NCI-H82 treated with DMSO at 0.1 percent for 48 hours (cell line): Measurements from ENCODE around the gene SUMO3.

ENCODE experiments used
- DNase-seq: peaks from one replicate; lab custom pipeline; 2025; ENCODE audit not compliant: unreplicated experiment; lab: John Stamatoyannopoulos, UW

SUMO3 gene

GRCh38 chr21:44804762-44805161 is 13.1 kb downstream of the SUMO3 start:
- DNase-seq: no peak

GRCh38 chr21:44803651-44804050 is 14.2 kb downstream of the SUMO3 start:
- no peak for DNase-seq

- DNase-seq: no peak
Measured at GRCh38 chr21:44802396-44803153, 15.3 kb downstream of the SUMO3 start.

- peak; percentile 24 for DNase-seq
Measured at GRCh38 chr21:44801468-44802395, 16.1 kb downstream of the SUMO3 start, which contains the start of gene UBE2G2. Gene UBE2G2, minus strand, starts transcription at chr21:44801820. Its CDS starts 72 bp downstream, at chr21:44801748.

- DNase-seq: no peak
Measured at GRCh38 chr21:44800971-44801467, 16.8 kb downstream of the SUMO3 start.

GRCh38 chr21:44800103-44800502 is 17.8 kb downstream of the SUMO3 start:
- DNase-seq: no peak

GRCh38 chr21:44799646-44800045 is 18.2 kb downstream of the SUMO3 start:
- no peak for DNase-seq

GRCh38 chr21:44797775-44798174 is 20.1 kb downstream of the SUMO3 start:
- DNase-seq: no peak

- no peak for DNase-seq
Measured at GRCh38 chr21:44795342-44795741, 22.5 kb downstream of the SUMO3 start.

- no peak for DNase-seq
Measured at GRCh38 chr21:44793592-44794374, 24.1 kb downstream of the SUMO3 start.

GRCh38 chr21:44792702-44793591 is 24.9 kb downstream of the SUMO3 start:
- no peak for DNase-seq

- DNase-seq: no peak
Measured at GRCh38 chr21:44791993-44792392, 25.9 kb downstream of the SUMO3 start.

GRCh38 chr21:44791246-44791645 is 26.6 kb downstream of the SUMO3 start:
- no peak for DNase-seq

GRCh38 chr21:44790368-44790767 is 27.5 kb downstream of the SUMO3 start:
- DNase-seq: no peak

GRCh38 chr21:44789880-44790279 is 28.0 kb downstream of the SUMO3 start:
- no peak for DNase-seq

GRCh38 chr21:44785620-44786335 is 32.1 kb downstream of the SUMO3 start:
- no peak for DNase-seq

GRCh38 chr21:44784810-44785209 is 33.1 kb downstream of the SUMO3 start:
- no peak for DNase-seq

- no peak for DNase-seq
Measured at GRCh38 chr21:44783020-44783696, 34.7 kb downstream of the SUMO3 start.
